Progenitor cell of endocrine pancreas (in vitro differentiated cells): ENCODE data around the gene AKAP8. TPM values are rescaled to one million over a fixed set of nuclear protein-coding genes. Genes with fewer than 3 reads are reported as not detected.
"Not testable (repeated sequence)": the region's sequence is repeated elsewhere in the genome, so short reads cannot be mapped to it uniquely, and the experiment has no call there.

ENCODE experiments used
- DNase-seq: peaks from one replicate; pipeline ENCODE4 v3.0.0; 2021; ENCODE audit warnings: low spot score; ENCODE audit not compliant: unreplicated experiment
- H3K27ac Mint-ChIP-seq: 2 replicates; pipeline ENCODE4 v1.8.0; 2021; ENCODE audit warnings: mild to moderate bottlenecking, moderate library complexity, mixed read lengths
- H3K27me3 Mint-ChIP-seq: 2 replicates; pipeline ENCODE4 v1.8.0; 2021; ENCODE audit warnings: mixed read lengths
- H3K36me3 Mint-ChIP-seq: 2 replicates; pipeline ENCODE4 v1.8.0; 2022; ENCODE audit warnings: mixed read lengths; ENCODE audit not compliant: insufficient read depth
- H3K4me1 Mint-ChIP-seq: 2 replicates; pipeline ENCODE4 v1.8.0; 2021; ENCODE audit warnings: low read depth, mixed read lengths
- H3K4me3 Mint-ChIP-seq: 2 replicates; pipeline ENCODE4 v1.8.0; 2021; ENCODE audit warnings: low read depth, mild to moderate bottlenecking, moderate library complexity, mixed read lengths
- H3K9me3 Mint-ChIP-seq: 2 replicates; pipeline ENCODE4 v1.8.0; 2021; ENCODE audit warnings: low read depth, mixed read lengths
- CTCF ChIP-seq: fragments of 200-600 bp; sonication (generic); IDR thresholded peaks from one replicate; pipeline ENCODE4 v1.5.0; 2021; ENCODE audit warnings: antibody characterized with exemption, mild to moderate bottlenecking; ENCODE audit not compliant: unreplicated experiment
- total RNA-seq: library from RNA; stranded (reverse); gene quantifications from 2 replicates; pipeline ENCODE4 v1.2.1, GENCODE V29; 2021

AKAP8 gene
- total RNA-seq, 1 donor from 2014 or later = 44.0 TPM

GRCh38 chr19:15368051-15368632 lies 11.4 kb downstream of the AKAP8 start:
- Mint-ChIP-seq H3K27ac (no peak overlapping the region), H3K27me3 (no peaks in the 10 kb centered on the region), H3K36me3 (peaks cover 21% of the 10 kb centered on the region), H3K9me3 (peaks cover 3% of the 10 kb centered on the region), H3K4me1 (no peaks in the 10 kb centered on the region), H3K4me3 (no peak overlapping the region)
- no peak for TF ChIP-seq CTCF
- DNase-seq = no peak

- Mint-ChIP-seq H3K9me3 (peaks cover 3% of the 10 kb centered on the region), H3K27ac (peak overlapping the region; percentile 52), H3K4me1 (no peaks in the 10 kb centered on the region), H3K27me3 (no peaks in the 10 kb centered on the region), H3K4me3 (no peak overlapping the region), H3K36me3 (peaks cover 20% of the 10 kb centered on the region)
- no peak for TF ChIP-seq CTCF
- DNase-seq = no peak
Measured at GRCh38 chr19:15367439-15367838, 12.1 kb downstream of the AKAP8 start.

- Mint-ChIP-seq H3K27me3 (no peaks in the 10 kb centered on the region), H3K9me3 (peaks cover 3% of the 10 kb centered on the region), H3K4me1 (no peaks in the 10 kb centered on the region), H3K4me3 (no peak overlapping the region), H3K27ac (no peak overlapping the region), H3K36me3 (peaks cover 32% of the 10 kb centered on the region)
- DNase-seq = no peak
- TF ChIP-seq CTCF = no peak
Measured at GRCh38 chr19:15365264-15365663, 14.3 kb downstream of the AKAP8 start.

- Mint-ChIP-seq H3K36me3 (peaks cover 35% of the 10 kb centered on the region), H3K27ac (peak overlapping the region; percentile 85)
- H3K4me3 Mint-ChIP-seq, H3K9me3 Mint-ChIP-seq, H3K4me1 Mint-ChIP-seq, H3K27me3 Mint-ChIP-seq, DNase-seq: not testable (repeated sequence)
Measured at GRCh38 chr19:15363791-15364190, 15.8 kb downstream of the AKAP8 start.

GRCh38 chr19:15363048-15363447 lies 16.5 kb downstream of the AKAP8 start:
- not testable (repeated sequence) for H3K9me3 Mint-ChIP-seq, H3K27ac Mint-ChIP-seq, H3K4me1 Mint-ChIP-seq, DNase-seq, H3K4me3 Mint-ChIP-seq, H3K27me3 Mint-ChIP-seq
- H3K36me3 Mint-ChIP-seq = peaks cover 38% of the 10 kb centered on the region

GRCh38 chr19:15360015-15360414 lies 19.6 kb downstream of the AKAP8 start:
- H3K27ac Mint-ChIP-seq, H3K4me1 Mint-ChIP-seq, DNase-seq, H3K4me3 Mint-ChIP-seq, H3K27me3 Mint-ChIP-seq, H3K9me3 Mint-ChIP-seq: not testable (repeated sequence)
- H3K36me3 Mint-ChIP-seq = peaks cover 41% of the 10 kb centered on the region

GRCh38 chr19:15358918-15359317 lies 20.7 kb downstream of the AKAP8 start:
- Mint-ChIP-seq H3K4me1 (no peaks in the 10 kb centered on the region), H3K4me3 (no peak overlapping the region), H3K36me3 (peaks cover 40% of the 10 kb centered on the region), H3K27me3 (no peaks in the 10 kb centered on the region), H3K27ac (peak overlapping the region; percentile 41), H3K9me3 (peaks cover 3% of the 10 kb centered on the region)
- TF ChIP-seq CTCF = no peak
- DNase-seq = no peak
